Measurements from ENCODE around the gene VPS9D1.
"Not testable (repeated sequence)": the region's sequence is repeated elsewhere in the genome, so short reads cannot be mapped to it uniquely, and the experiment has no call there.

The VPS9D1 gene

DNA sequence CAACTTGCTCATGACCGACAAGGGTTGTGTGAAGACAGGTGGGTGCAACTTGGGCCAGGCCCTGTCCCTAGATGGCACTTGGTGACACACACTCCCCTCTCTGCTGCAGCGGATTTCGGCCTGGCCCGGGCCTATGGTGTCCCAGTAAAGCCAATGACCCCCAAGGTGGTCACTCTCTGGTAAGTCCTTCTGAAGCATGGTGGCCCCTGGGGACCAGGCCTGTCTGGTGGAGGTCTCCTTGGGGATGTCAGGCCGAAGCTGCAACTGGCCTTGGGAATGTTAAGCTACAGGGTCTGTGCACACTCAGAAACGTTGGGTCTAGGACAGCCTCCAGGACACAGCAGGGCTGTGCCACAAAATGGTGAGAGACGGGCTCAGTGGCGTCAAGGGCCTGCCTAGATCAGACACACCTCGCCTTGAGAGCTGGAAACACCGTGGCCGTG lies 27.4 kb downstream of the VPS9D1 start:
- no peaks in the 10 kb centered on the region for H3K4me1 ChIP-seq
- no peaks in the 10 kb centered on the region for H3K9me3 ChIP-seq
- no peak for DNase-seq
- H3K4me3 ChIP-seq = no peak overlapping the region
- no peak overlapping the region for H3K27ac ChIP-seq
- H3K27me3 ChIP-seq = no peaks in the 10 kb centered on the region
- TF ChIP-seq, protein P1, sequence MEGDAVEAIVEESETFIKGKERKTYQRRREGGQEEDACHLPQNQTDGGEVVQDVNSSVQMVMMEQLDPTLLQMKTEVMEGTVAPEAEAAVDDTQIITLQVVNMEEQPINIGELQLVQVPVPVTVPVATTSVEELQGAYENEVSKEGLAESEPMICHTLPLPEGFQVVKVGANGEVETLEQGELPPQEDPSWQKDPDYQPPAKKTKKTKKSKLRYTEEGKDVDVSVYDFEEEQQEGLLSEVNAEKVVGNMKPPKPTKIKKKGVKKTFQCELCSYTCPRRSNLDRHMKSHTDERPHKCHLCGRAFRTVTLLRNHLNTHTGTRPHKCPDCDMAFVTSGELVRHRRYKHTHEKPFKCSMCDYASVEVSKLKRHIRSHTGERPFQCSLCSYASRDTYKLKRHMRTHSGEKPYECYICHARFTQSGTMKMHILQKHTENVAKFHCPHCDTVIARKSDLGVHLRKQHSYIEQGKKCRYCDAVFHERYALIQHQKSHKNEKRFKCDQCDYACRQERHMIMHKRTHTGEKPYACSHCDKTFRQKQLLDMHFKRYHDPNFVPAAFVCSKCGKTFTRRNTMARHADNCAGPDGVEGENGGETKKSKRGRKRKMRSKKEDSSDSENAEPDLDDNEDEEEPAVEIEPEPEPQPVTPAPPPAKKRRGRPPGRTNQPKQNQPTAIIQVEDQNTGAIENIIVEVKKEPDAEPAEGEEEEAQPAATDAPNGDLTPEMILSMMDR (IDR thresholded peaks at IDR 0.05) = no peak
- intact Hi-C loops (cut with DNase I; ENCODE audit: low total_unique reads) = no loop called here
- peaks cover 4 to 90% (median 43%) of the 10 kb centered on the region in 3 donors for H3K36me3 ChIP-seq

DNA sequence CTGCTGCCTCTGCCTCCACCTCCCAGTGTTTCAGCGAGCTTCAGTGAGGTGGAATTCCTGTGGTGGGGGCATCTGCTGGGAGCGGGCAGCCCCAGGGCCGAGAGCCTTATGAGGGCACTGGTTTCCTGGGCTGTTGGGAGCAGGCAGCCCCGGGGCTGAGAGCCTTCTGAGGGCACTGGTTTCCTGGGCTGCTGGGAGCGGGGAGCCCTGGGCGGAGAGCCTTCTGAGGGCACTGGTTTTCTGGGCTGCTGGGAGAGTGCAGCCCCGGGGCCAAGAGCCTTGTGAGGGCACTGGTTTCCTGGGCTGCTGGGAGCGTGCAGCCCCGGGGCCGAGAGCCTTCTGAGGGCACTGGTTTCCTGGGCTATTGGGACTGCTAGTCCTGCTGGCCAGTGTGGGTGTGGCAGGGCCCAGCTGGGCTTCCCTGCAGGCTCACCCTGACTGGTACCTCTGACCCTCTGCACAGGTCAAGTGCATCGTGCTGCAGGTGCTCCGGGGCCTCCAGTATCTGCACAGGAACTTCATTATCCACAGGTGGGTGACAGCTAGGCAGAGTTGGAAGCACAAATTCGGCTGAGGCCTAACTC lies 28.6 kb downstream of the VPS9D1 start:
- Histone ChIP-seq H3K27me3 (no peaks in the 10 kb centered on the region), H3K4me3 (no peak overlapping the region), H3K27ac (no peak overlapping the region), H3K36me3 (peaks cover 4 to 80% (median 37%) of the 10 kb centered on the region in 3 donors), H3K9me3 (no peaks in the 10 kb centered on the region), H3K4me1 (peaks cover 0 to 8% (median 7%) of the 10 kb centered on the region in 4 donors)
- DNase-seq = no peak
- TF ChIP-seq, protein P1 (IDR thresholded peaks at IDR 0.05) = no peak
- intact Hi-C loops (cut with DNase I; ENCODE audit: low total_unique reads) = no loop called here

DNA sequence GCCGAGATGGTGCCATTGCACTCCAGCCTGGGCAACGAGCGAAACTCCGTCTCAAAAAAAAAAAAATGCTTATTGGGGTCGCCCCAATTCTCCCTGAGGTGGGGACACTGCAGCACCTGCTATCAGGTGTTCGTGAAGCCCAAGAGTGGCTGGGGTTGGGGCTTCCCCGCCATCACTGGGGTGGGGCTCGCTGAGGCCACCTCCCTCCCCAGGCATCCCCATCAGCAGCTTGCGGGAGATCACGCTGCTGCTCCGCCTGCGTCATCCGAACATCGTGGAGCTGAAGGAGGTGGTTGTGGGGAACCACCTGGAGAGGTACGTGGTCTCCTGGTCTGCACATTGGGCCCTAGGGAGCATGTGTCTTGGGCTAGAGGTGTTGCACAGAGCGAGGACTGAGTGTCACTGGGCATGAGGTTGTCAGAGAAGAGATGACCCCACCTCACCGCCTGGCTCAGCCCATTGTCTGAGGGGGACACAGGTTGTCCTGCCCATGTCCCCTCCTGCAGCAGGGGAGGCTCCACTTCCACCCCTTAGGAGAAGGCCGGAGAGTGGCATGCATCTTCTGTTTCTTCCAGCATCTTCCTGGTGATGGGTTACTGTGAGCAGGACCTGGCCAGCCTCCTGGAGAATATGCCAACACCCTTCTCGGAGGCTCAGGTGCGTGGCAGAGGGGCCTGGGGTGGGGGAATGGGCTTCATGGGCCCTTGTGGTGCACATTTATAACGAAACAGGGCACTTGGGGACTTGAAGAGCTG lies 29.3 kb downstream of the VPS9D1 start:
- Histone ChIP-seq H3K4me1 (peaks cover 0 to 8% (median 8%) of the 10 kb centered on the region in 4 donors), H3K27me3 (no peaks in the 10 kb centered on the region), H3K4me3 (no peak overlapping the region), H3K9me3 (no peaks in the 10 kb centered on the region), H3K27ac (no peak overlapping the region), H3K36me3 (peaks cover 4 to 73% (median 37%) of the 10 kb centered on the region in 3 donors)
- intact Hi-C loops (cut with DNase I; ENCODE audit: low total_unique reads) = no loop called here
- TF ChIP-seq, protein P1 (IDR thresholded peaks at IDR 0.05) = no peak
- DNase-seq = no peak

DNA sequence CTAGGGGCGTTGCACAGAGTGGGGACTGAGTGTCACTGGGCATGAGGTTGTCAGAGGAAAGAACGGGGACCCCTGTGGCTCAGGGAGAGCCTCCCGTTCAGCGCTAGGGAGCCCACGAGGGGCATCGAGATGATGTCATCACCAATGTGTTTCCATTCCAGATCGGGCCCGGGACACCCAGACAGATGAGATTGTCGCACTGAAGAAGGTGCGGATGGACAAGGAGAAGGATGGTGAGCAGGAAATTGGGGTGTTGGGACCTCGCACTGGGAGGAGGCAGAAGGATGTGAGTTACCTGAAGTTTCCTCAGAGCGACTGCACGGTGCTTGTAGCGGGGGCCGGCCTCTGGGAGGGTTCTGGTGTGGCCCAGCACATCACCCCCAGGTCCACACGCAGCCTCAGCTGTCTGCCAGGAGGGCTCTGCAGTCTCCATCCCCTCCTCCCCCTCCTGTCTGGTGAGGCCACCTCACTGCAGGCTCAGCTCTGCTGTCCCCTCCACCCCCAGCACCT lies 30.3 kb downstream of the VPS9D1 start:
- H3K27me3 ChIP-seq = no peaks in the 10 kb centered on the region
- no peak overlapping the region for H3K4me3 ChIP-seq
- H3K27ac ChIP-seq = no peak overlapping the region
- no peak for DNase-seq
- H3K9me3 ChIP-seq = no peaks in the 10 kb centered on the region
- intact Hi-C loops (cut with DNase I; ENCODE audit: low total_unique reads) = no loop called here
- H3K36me3 ChIP-seq = peaks cover 4 to 65% (median 37%) of the 10 kb centered on the region in 3 donors
- TF ChIP-seq, protein P1 (IDR thresholded peaks at IDR 0.05) = no peak
- H3K4me1 ChIP-seq = peaks cover 0 to 13% (median 8%) of the 10 kb centered on the region in 4 donors

DNA sequence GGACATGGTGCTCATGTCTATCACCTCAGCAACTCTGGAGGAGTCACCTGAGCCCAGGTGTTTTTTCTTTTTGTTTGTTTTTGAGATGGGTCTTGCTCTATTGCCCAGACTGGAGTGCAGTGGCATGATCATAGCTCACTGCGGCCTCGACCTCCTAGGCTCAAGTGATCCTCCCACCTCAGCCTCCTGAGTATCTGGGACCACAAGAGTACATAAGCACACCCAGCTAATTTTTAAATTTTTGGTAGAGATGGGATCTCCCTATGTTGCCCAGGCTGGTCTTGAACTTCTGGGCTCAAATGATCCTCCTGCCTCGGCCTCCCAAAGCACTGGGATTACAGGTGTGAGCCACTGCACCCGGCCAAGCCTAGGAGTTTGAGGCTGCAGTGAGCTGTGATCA lies 31.1 kb downstream of the VPS9D1 start:
- H3K4me3 ChIP-seq; H3K27ac ChIP-seq; DNase-seq; intact Hi-C loops (cut with DNase I; ENCODE audit: low total_unique reads); H3K9me3 ChIP-seq; H3K27me3 ChIP-seq: not testable (repeated sequence)
- H3K4me1 ChIP-seq = peaks cover 0 to 13% (median 8%) of the 10 kb centered on the region in 4 donors
- peaks cover 4 to 57% (median 37%) of the 10 kb centered on the region in 3 donors for H3K36me3 ChIP-seq

DNA sequence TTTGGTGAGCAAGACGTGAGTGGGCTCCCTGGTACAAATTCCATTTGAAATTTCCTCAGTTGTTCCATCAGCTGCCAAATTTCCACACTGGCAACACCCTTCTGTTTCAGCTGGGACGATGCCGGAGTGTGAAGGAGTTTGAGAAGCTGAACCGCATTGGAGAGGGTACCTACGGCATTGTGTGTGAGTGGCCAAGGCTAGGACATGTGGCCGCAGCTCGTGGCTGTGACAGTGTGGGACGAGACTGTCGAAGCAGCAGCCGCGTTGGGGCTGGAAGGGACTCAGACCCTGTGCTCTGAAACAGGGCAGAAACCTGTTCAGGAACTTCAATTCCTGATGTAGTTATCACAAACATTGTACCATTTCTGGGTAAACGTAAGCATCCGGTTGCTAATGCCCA lies 31.6 kb downstream of the VPS9D1 start:
- TF ChIP-seq, protein P1 (IDR thresholded peaks at IDR 0.05) = no peak
- peaks cover 0 to 13% (median 8%) of the 10 kb centered on the region in 4 donors for H3K4me1 ChIP-seq
- intact Hi-C loops (cut with DNase I; ENCODE audit: low total_unique reads) = no loop called here
- no peak overlapping the region for H3K4me3 ChIP-seq
- no peaks in the 10 kb centered on the region for H3K27me3 ChIP-seq
- peaks cover 4 to 52% (median 32%) of the 10 kb centered on the region in 3 donors for H3K36me3 ChIP-seq
- H3K27ac ChIP-seq = no peak overlapping the region
- DNase-seq = no peak
- H3K9me3 ChIP-seq = no peaks in the 10 kb centered on the region

Measured in tibial artery (tissue), 4 donors.